ENCODE measurements around the gene MXD4. TPM values are rescaled to one million over a fixed set of nuclear protein-coding genes. Genes with fewer than 3 reads are reported as not detected.

The MXD4 gene
- total RNA-seq, 1 experiment from 2014 or later = 22.0 TPM

- Histone ChIP-seq H3K4me2 (ENCODE audit: low read length) (peak overlapping the region; percentile 93), H3K79me2 (ENCODE audit: insufficient read depth, low read length) (peaks cover 50% of the 10 kb centered on the region), H3K4me3 (replicated peaks in 1 of 2; ENCODE audit: low read depth in 1 of 2, low read length in 2 of 2) (peak overlapping the region; percentile 94 to 97), H3K9me3 (ENCODE audit: control insufficient read depth in 1 of 2, insufficient read depth in 1 of 2, low read depth in 1 of 2, low read length in 2 of 2) (no peaks in the 10 kb centered on the region), H3K36me3 (ENCODE audit: control insufficient read depth in 1 of 2, insufficient read depth in 2 of 2, low read length in 2 of 2) (peaks cover 5 to 25% of the 10 kb centered on the region in 2 experiments; a peak in 3 of 4 replicates), H3K9me2 (ENCODE audit: insufficient read depth) (no peaks in the 10 kb centered on the region), H2AFZ (ENCODE audit: low read depth, low read length, poor library complexity, severe bottlenecking) (no peak overlapping the region), H3K27ac (ENCODE audit: low read depth, low read length) (peak overlapping the region; percentile 72; the same call in 1 of the 2 replicates), H3K4me1 (ENCODE audit: control insufficient read depth in 1 of 2, insufficient read depth in 2 of 2, low read length in 2 of 2) (peaks cover 7 to 27% of the 10 kb centered on the region in 2 experiments; a peak in 3 of 4 replicates), H4K20me1 (ENCODE audit: insufficient read depth) (peaks cover 26% of the 10 kb centered on the region; the same call in 1 of the 2 replicates), H3K9ac (ENCODE audit: low read length) (peak overlapping the region; percentile 83), H3K27me3 (ENCODE audit: insufficient read depth, low read length) (no peaks in the 10 kb centered on the region)
- no TSS peak for BruUV-seq (replicated peaks)
- CTCF ChIA-PET = interaction anchor here (1.0 kb wide), 1 partner anchor 21 kb away, joined by 3 read pairs; no protein-coding TSS in a partner anchor
- intact Hi-C loops (cut with micrococcal nuclease) = loop anchor here (5.0 kb wide), 1 partner anchor 171 kb away; no protein-coding TSS in a partner anchor
- DNase-seq (ENCODE audit: low read depth, low spot score) (no peak), ATAC-seq (no peak)
- TF ChIP-seq SIN3A (IDR thresholded peaks at IDR 0.05; ENCODE audit: low read depth) = no peak
- no peak for TF ChIP-seq ZFX (IDR thresholded peaks at IDR 0.05)
- TF ChIP-seq EZH2phosphoT487 (IDR thresholded peaks at IDR 0.05; ENCODE audit: borderline replicate concordance) = no peak
- TF ChIP-seq SRF (IDR thresholded peaks at IDR 0.05; ENCODE audit: low read depth) = no peak
- RAD21 ChIA-PET (ENCODE audit: low non-redundant PET in 1 of 2, low total read pairs in 2 of 2, uncharacterized antibody in 2 of 2, unreplicated experiment in 2 of 2) = no interaction called here
- POLR2A ChIA-PET = interaction anchor here (1.0 kb wide), 1 partner anchor 172 kb away, joined by 3 read pairs; no protein-coding TSS in a partner anchor
Observed at GRCh38 chr4:2241003-2241402, 20.9 kb downstream of the MXD4 start.

- Histone ChIP-seq H3K4me2 (ENCODE audit: low read length) (no peak overlapping the region), H3K9me2 (ENCODE audit: insufficient read depth) (no peaks in the 10 kb centered on the region), H3K9ac (ENCODE audit: low read length) (no peak overlapping the region), H3K27ac (ENCODE audit: low read depth, low read length) (no peak overlapping the region), H3K4me1 (ENCODE audit: control insufficient read depth in 1 of 2, insufficient read depth in 2 of 2, low read length in 2 of 2) (peaks cover 5 to 9% of the 10 kb centered on the region in 2 experiments; a peak in 3 of 4 replicates), H3K36me3 (ENCODE audit: control insufficient read depth in 1 of 2, insufficient read depth in 2 of 2, low read length in 2 of 2) (peaks cover 9 to 34% of the 10 kb centered on the region in 2 experiments; a peak in 3 of 4 replicates), H4K20me1 (ENCODE audit: insufficient read depth) (peaks cover 39% of the 10 kb centered on the region; the same call in 1 of the 2 replicates), H3K9me3 (ENCODE audit: control insufficient read depth in 1 of 2, insufficient read depth in 1 of 2, low read depth in 1 of 2, low read length in 2 of 2) (no peaks in the 10 kb centered on the region), H3K4me3 (replicated peaks in 1 of 2; ENCODE audit: low read depth in 1 of 2, low read length in 2 of 2) (no peak overlapping the region), H2AFZ (ENCODE audit: low read depth, low read length, poor library complexity, severe bottlenecking) (no peak overlapping the region), H3K79me2 (ENCODE audit: insufficient read depth, low read length) (peaks cover 67% of the 10 kb centered on the region), H3K27me3 (ENCODE audit: insufficient read depth, low read length) (no peaks in the 10 kb centered on the region)
- CTCF ChIA-PET = interaction anchor here (1.2 to 2.3 kb wide), 2 partner anchors 17 kb away, joined by 3 to 11 read pairs; no protein-coding TSS in a partner anchor
- RAD21 ChIA-PET (ENCODE audit: low non-redundant PET in 1 of 2, low total read pairs in 2 of 2, uncharacterized antibody in 2 of 2, unreplicated experiment in 2 of 2) = no interaction called here
- POLR2A ChIA-PET = interaction anchor here (1.4 kb wide), 1 partner anchor 14 kb away, joined by 3 read pairs; no protein-coding TSS in a partner anchor
- ATAC-seq = no peak
- no TSS peak for BruUV-seq (replicated peaks)
- no peak for DNase-seq (ENCODE audit: low read depth, low spot score)
- intact Hi-C loops (cut with micrococcal nuclease) = no loop called here
- TF ChIP-seq JUND (IDR thresholded peaks at IDR 0.05) (no peak), SP1 (IDR thresholded peaks at IDR 0.05; ENCODE audit: low read depth) (no peak), ZBTB33 (IDR thresholded peaks at IDR 0.05; ENCODE audit: extremely low read depth, insufficient replicate concordance, low read length) (no peak), CTCF (IDR thresholded peaks at IDR 0.05 in 2 of 3, conservative IDR thresholded peaks at IDR 0.05 in 1 of 3; ENCODE audit: borderline replicate concordance in 1 of 3, insufficient read depth in 1 of 3, low read depth in 2 of 3, low read length in 2 of 3) (no peak), FOSL1 (IDR thresholded peaks at IDR 0.05; ENCODE audit: low read depth) (no peak), EZH2phosphoT487 (IDR thresholded peaks at IDR 0.05; ENCODE audit: borderline replicate concordance) (no peak), RAD21 (IDR thresholded peaks at IDR 0.05; ENCODE audit: low read depth) (no peak)
Observed at GRCh38 chr4:2236944-2237666, 24.8 kb downstream of the MXD4 start.
